Endothelial cell (in vitro differentiated cells): ENCODE measurements around the gene AADAC. TPM values are rescaled to one million over a fixed set of nuclear protein-coding genes. Genes with fewer than 3 reads are reported as not detected.

ENCODE experiments used
- DNase-seq: peaks from one replicate; pipeline ENCODE4 v3.0.0; 2021; ENCODE audit warnings: low spot score
- H3K27ac Mint-ChIP-seq: one replicate; pipeline ENCODE4 v1.8.0; 2021; ENCODE audit warnings: mixed read lengths, inconsistent platforms; ENCODE audit not compliant: unreplicated experiment
- H3K27me3 Mint-ChIP-seq: one replicate; pipeline ENCODE4 v1.8.0; 2021; ENCODE audit warnings: mild to moderate bottlenecking, moderate library complexity, mixed read lengths, inconsistent platforms; ENCODE audit not compliant: unreplicated experiment
- H3K36me3 Mint-ChIP-seq: one replicate; pipeline ENCODE4 v1.8.0; 2021; ENCODE audit warnings: mild to moderate bottlenecking, low read depth, mixed read lengths, inconsistent platforms; ENCODE audit not compliant: unreplicated experiment
- H3K4me1 Mint-ChIP-seq: one replicate; pipeline ENCODE4 v1.8.0; 2021; ENCODE audit warnings: mild to moderate bottlenecking, mixed read lengths, inconsistent platforms; ENCODE audit not compliant: unreplicated experiment
- H3K4me3 Mint-ChIP-seq: one replicate; pipeline ENCODE4 v1.8.0; 2021; ENCODE audit warnings: mild to moderate bottlenecking, mixed read lengths, inconsistent platforms; ENCODE audit not compliant: unreplicated experiment
- H3K9me3 Mint-ChIP-seq: one replicate; pipeline ENCODE4 v1.8.0; 2021; ENCODE audit warnings: mixed read lengths, inconsistent platforms; ENCODE audit not compliant: unreplicated experiment
- CTCF ChIP-seq: fragments of 200-600 bp; sonication (generic); IDR thresholded peaks from one replicate; pipeline ENCODE4 v1.5.0; 2021; ENCODE audit warnings: antibody characterized with exemption; ENCODE audit not compliant: unreplicated experiment
- total RNA-seq: library from RNA; stranded (reverse); fragmentation: NEBNext Ultra II Directional; extraction: Animal tissue kit (Norgen Biotek cat#: 25700); gene quantifications from one replicate; pipeline ENCODE4 v1.2.1, GENCODE V29; 2021; ENCODE audit not compliant: unreplicated experiment

The AADAC gene
- total RNA-seq, 1 donor from 2014 or later: not detected

GRCh38 chr3:151775314-151776258 is 38.3 kb upstream of the AADAC start:
- no peak for DNase-seq
- Mint-ChIP-seq H3K4me3 (no peak overlapping the region), H3K27ac (peak overlapping the region; percentile 72), H3K9me3 (no peaks in the 10 kb centered on the region), H3K4me1 (peaks cover 11% of the 10 kb centered on the region), H3K27me3 (peaks cover 2% of the 10 kb centered on the region), H3K36me3 (no peaks in the 10 kb centered on the region)
- no peak for TF ChIP-seq CTCF

GRCh38 chr3:151776259-151776740 is 37.6 kb upstream of the AADAC start:
- Mint-ChIP-seq H3K27ac (no peak overlapping the region), H3K27me3 (peaks cover 2% of the 10 kb centered on the region), H3K36me3 (no peaks in the 10 kb centered on the region), H3K4me3 (no peak overlapping the region), H3K4me1 (peaks cover 11% of the 10 kb centered on the region), H3K9me3 (no peaks in the 10 kb centered on the region)
- no peak for TF ChIP-seq CTCF
- no peak for DNase-seq

GRCh38 chr3:151777880-151778279 is 36.0 kb upstream of the AADAC start:
- H3K36me3 Mint-ChIP-seq: no peaks in the 10 kb centered on the region
- peaks cover 11% of the 10 kb centered on the region for H3K4me1 Mint-ChIP-seq
- DNase-seq: no peak

GRCh38 chr3:151787626-151788025 is 26.3 kb upstream of the AADAC start:
- Mint-ChIP-seq H3K4me3 (no peak overlapping the region), H3K27ac (no peak overlapping the region), H3K4me1 (peaks cover 4% of the 10 kb centered on the region), H3K36me3 (no peaks in the 10 kb centered on the region), H3K27me3 (no peaks in the 10 kb centered on the region), H3K9me3 (no peaks in the 10 kb centered on the region)
- DNase-seq: no peak
- TF ChIP-seq CTCF: no peak

More at GRCh38 chr3:151777880-151778279, 36.0 kb upstream of the AADAC start:
- Mint-ChIP-seq H3K4me3 (no peak overlapping the region), H3K27me3 (peaks cover 2% of the 10 kb centered on the region), H3K27ac (no peak overlapping the region), H3K9me3 (no peaks in the 10 kb centered on the region)
- no peak for TF ChIP-seq CTCF

- Mint-ChIP-seq H3K27ac (no peak overlapping the region), H3K4me3 (no peak overlapping the region), H3K9me3 (no peaks in the 10 kb centered on the region), H3K36me3 (no peaks in the 10 kb centered on the region), H3K4me1 (peaks cover 4% of the 10 kb centered on the region), H3K27me3 (no peaks in the 10 kb centered on the region)
- no peak for TF ChIP-seq CTCF
- DNase-seq: no peak
Measured at GRCh38 chr3:151788401-151788800, 25.5 kb upstream of the AADAC start.
